ENCODE data around the gene MAPRE2. TPM values are rescaled to one million over a fixed set of nuclear protein-coding genes. Genes with fewer than 3 reads are reported as not detected.
A peak's percentile ranks its signal among the peaks of the same experiment; 100 is the strongest.
"Not testable (repeated sequence)": the region's sequence is repeated elsewhere in the genome, so short reads cannot be mapped to it uniquely, and the experiment has no call there.

MAPRE2 gene
- total RNA-seq, 2 donors from 2014 or later, result 107 to 133 TPM

DNA sequence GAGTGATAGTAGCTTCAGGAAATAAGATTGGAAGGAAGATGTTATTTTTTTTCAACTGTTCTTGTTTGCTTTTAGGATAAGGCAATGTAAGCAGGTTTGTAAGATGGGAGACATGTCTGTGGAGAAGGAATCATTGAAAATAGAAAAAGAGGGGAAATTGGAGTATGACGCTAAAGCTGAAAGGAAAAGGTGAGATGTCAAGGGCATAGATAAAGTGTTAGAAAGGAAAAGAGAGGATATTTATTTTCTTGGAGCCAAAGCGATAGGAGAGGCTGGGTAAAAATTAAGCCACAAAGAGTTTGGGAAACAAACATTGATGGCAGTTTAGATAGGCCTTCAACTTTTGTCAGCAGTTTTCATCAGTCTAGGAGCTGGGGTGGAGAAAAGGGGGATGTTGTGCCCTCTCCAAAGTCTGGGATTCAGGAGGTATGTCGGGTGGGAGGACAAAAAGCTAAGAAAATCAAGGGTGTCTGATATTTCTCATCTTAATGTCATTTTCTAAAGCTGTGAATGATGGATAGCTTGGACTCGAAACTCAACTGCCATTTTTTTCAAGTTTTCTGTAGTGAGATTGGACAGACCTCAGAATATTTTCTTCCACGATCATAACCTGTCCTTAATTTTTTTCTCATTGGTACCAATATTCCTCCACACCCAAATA, 63.3 kb downstream of the MAPRE2 start:
- H3K27me3 ChIP-seq, result no peaks in the 10 kb centered on the region
- H3K4me3 ChIP-seq, result no peak overlapping the region
- H3K4me1 ChIP-seq, result peaks cover 0 to 15% of the 10 kb centered on the region in 2 donors
- no peak for TF ChIP-seq CTCF (IDR thresholded peaks at IDR 0.05)
- peaks cover 13% of the 10 kb centered on the region for H3K36me3 ChIP-seq
- peak overlapping the region in 1 of 2 donors; percentile 6 for H3K27ac ChIP-seq
- H3K9me3 ChIP-seq, result no peaks in the 10 kb centered on the region
- DNase-seq (ENCODE audit: low spot score), result no peak

- Histone ChIP-seq H3K9me3 (no peaks in the 10 kb centered on the region), H3K27me3 (no peaks in the 10 kb centered on the region), H3K27ac (peak overlapping the region in 1 of 2 donors; percentile 18), H3K4me1 (peaks cover 0 to 25% of the 10 kb centered on the region in 2 donors), H3K36me3 (peaks cover 13% of the 10 kb centered on the region), H3K4me3 (no peak overlapping the region)
- DNase-seq (ENCODE audit: low spot score), result no peak
- no peak for TF ChIP-seq CTCF (IDR thresholded peaks at IDR 0.05)
Measured at GRCh38 chr18:35106013-35106844, 65.0 kb downstream of the MAPRE2 start.

DNA sequence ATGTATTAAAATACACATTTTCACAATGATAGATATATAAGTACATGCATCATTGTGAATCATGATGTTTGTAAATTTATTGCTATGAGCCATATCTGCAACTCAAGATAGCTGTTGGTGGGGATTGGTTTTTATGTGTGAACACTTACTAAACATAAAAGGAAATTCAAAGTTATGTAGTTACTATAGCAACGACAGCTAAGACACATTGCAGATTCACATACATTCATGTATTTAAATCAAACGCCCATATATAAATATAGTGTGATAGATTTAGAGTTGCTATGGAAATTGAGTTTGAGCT, 65.6 kb downstream of the MAPRE2 start:
- no peak for DNase-seq (ENCODE audit: low spot score)
- Histone ChIP-seq H3K9me3 (no peaks in the 10 kb centered on the region), H3K27me3 (no peaks in the 10 kb centered on the region), H3K4me3 (no peak overlapping the region), H3K36me3 (peaks cover 11% of the 10 kb centered on the region), H3K27ac (no peak overlapping the region), H3K4me1 (peaks cover 0 to 25% of the 10 kb centered on the region in 2 donors)
- no peak for TF ChIP-seq CTCF (IDR thresholded peaks at IDR 0.05)

GRCh38 chr18:35107216-35107615, 66.0 kb downstream of the MAPRE2 start:
- no peaks in the 10 kb centered on the region for H3K9me3 ChIP-seq
- H3K4me1 ChIP-seq, result peaks cover 0 to 25% of the 10 kb centered on the region in 2 donors
- H3K4me3 ChIP-seq, result no peak overlapping the region
- H3K27ac ChIP-seq, result no peak overlapping the region
- peaks cover 7% of the 10 kb centered on the region for H3K36me3 ChIP-seq
- no peak for DNase-seq (ENCODE audit: low spot score)
- no peak for TF ChIP-seq CTCF (IDR thresholded peaks at IDR 0.05)
- no peaks in the 10 kb centered on the region for H3K27me3 ChIP-seq

DNA sequence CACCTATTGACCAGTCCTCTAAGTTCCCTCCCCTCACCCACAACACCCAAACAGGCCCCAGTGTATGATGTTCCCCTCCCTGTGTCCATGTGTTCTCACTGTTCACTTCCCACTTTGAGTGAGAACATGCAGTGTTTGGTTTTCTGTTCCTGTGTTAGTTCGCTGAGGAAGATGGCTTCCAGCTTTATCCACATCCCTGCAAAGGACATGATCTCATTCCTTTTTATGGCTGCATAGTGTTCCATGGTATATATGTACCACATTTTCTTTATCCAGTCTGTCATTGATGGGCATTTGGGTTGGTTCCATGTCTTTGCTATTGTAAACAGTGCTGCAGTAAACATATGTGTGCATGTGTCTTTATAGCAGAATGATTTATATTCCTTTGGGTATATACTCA, 66.9 kb downstream of the MAPRE2 start:
- not testable (repeated sequence) for H3K27me3 ChIP-seq; H3K4me3 ChIP-seq; H3K36me3 ChIP-seq; H3K9me3 ChIP-seq; DNase-seq (ENCODE audit: low spot score); H3K27ac ChIP-seq
- H3K4me1 ChIP-seq, result peaks cover 0 to 25% of the 10 kb centered on the region in 2 donors

GRCh38 chr18:35110059-35110458, 68.8 kb downstream of the MAPRE2 start:
- DNase-seq (ENCODE audit: low spot score), result no peak
- Histone ChIP-seq H3K4me3 (no peak overlapping the region), H3K27ac (peak overlapping the region in 1 of 2 donors; percentile 55), H3K4me1 (peaks cover 0 to 25% of the 10 kb centered on the region in 2 donors), H3K27me3 (no peaks in the 10 kb centered on the region), H3K9me3 (no peaks in the 10 kb centered on the region), H3K36me3 (no peaks in the 10 kb centered on the region)
- no peak for TF ChIP-seq CTCF (IDR thresholded peaks at IDR 0.05)
